ENCODE measurements around the gene ZNF263.

GRCh38 chr16:3321816-3322215 lies 38.5 kb downstream of the ZNF263 start:
- TF ChIP-seq BRCA1 (IDR thresholded peaks at IDR 0.05; ENCODE audit: low read depth, low read length): no peak
- TF ChIP-seq, protein P1, sequence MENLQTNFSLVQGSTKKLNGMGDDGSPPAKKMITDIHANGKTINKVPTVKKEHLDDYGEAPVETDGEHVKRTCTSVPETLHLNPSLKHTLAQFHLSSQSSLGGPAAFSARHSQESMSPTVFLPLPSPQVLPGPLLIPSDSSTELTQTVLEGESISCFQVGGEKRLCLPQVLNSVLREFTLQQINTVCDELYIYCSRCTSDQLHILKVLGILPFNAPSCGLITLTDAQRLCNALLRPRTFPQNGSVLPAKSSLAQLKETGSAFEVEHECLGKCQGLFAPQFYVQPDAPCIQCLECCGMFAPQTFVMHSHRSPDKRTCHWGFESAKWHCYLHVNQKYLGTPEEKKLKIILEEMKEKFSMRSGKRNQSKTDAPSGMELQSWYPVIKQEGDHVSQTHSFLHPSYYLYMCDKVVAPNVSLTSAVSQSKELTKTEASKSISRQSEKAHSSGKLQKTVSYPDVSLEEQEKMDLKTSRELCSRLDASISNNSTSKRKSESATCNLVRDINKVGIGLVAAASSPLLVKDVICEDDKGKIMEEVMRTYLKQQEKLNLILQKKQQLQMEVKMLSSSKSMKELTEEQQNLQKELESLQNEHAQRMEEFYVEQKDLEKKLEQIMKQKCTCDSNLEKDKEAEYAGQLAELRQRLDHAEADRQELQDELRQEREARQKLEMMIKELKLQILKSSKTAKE (IDR thresholded peaks at IDR 0.05; ENCODE audit: low read depth, poor library complexity, severe bottlenecking): no peak
- no peak for TF ChIP-seq GATAD2B (conservative IDR thresholded peaks at IDR 0.05; ENCODE audit: low read depth)
- no peak for TF ChIP-seq POLR2A (IDR thresholded peaks at IDR 0.05; ENCODE audit: low read depth, low read length)
